ENCODE measurements around the gene ARMC2.

ARMC2 gene

GRCh38 chr6:108840919-108841318, 7.3 kb upstream of the ARMC2 start:
- no peak overlapping the region for H3K4me3 ChIP-seq (ENCODE audit: low read depth, low read length)
- no peak for DNase-seq (ENCODE audit: low read depth)
- TF ChIP-seq CTCF (conservative IDR thresholded peaks at IDR 0.05; ENCODE audit: low read depth, low read length): no peak

GRCh38 chr6:108841377-108841855, 6.8 kb upstream of the ARMC2 start:
- H3K4me3 ChIP-seq (ENCODE audit: low read depth, low read length): no peak overlapping the region
- no peak for TF ChIP-seq CTCF (conservative IDR thresholded peaks at IDR 0.05; ENCODE audit: low read depth, low read length)
- DNase-seq (ENCODE audit: low read depth): no peak

GRCh38 chr6:108844135-108844534, 4.1 kb upstream of the ARMC2 start:
- H3K4me3 ChIP-seq (ENCODE audit: low read depth, low read length): no peak overlapping the region
- DNase-seq (ENCODE audit: low read depth): no peak

GRCh38 chr6:108845145-108845544, 3.1 kb upstream of the ARMC2 start:
- TF ChIP-seq CTCF (conservative IDR thresholded peaks at IDR 0.05; ENCODE audit: low read depth, low read length): no peak
- H3K4me3 ChIP-seq (ENCODE audit: low read depth, low read length): no peak overlapping the region
- DNase-seq (ENCODE audit: low read depth): no peak

More at GRCh38 chr6:108844135-108844534, 4.1 kb upstream of the ARMC2 start:
- no peak for TF ChIP-seq CTCF (conservative IDR thresholded peaks at IDR 0.05; ENCODE audit: low read depth, low read length)

GRCh38 chr6:108846101-108846500, 2.1 kb upstream of the ARMC2 start:
- H3K4me3 ChIP-seq (ENCODE audit: low read depth, low read length): no peak overlapping the region
- DNase-seq (ENCODE audit: low read depth): no peak
- no peak for TF ChIP-seq CTCF (conservative IDR thresholded peaks at IDR 0.05; ENCODE audit: low read depth, low read length)

GRCh38 chr6:108846628-108847027, 1.6 kb upstream of the ARMC2 start:
- no peak overlapping the region for H3K4me3 ChIP-seq (ENCODE audit: low read depth, low read length)
- no peak for TF ChIP-seq CTCF (conservative IDR thresholded peaks at IDR 0.05; ENCODE audit: low read depth, low read length)
- DNase-seq (ENCODE audit: low read depth): no peak

- TF ChIP-seq CTCF (conservative IDR thresholded peaks at IDR 0.05; ENCODE audit: low read depth, low read length): no peak
- no peak for DNase-seq (ENCODE audit: low read depth)
- peak overlapping the region; percentile 86 for H3K4me3 ChIP-seq (ENCODE audit: low read depth, low read length)
These were observed 495 bp upstream of the ARMC2 start for GRCh38 chr6:108847738-108848115.
